PC-9 (cell line): ENCODE results near the gene GCLC.

Experiments used
- CTCF ChIP-seq: fragments of 200-600 bp; sonication (generic); conservative IDR thresholded peaks from 2 replicates; pipeline ENCODE4 v1.6.1; 2017; ENCODE audit warnings: mixed run types, antibody characterized with exemption, mild to moderate bottlenecking, moderate library complexity
- EZH2 ChIP-seq: fragments of 200-600 bp; sonication (generic); IDR thresholded peaks from 2 replicates; pipeline ENCODE4 v1.8.0; 2017; ENCODE audit warnings: antibody characterized with exemption, low read depth

- TF ChIP-seq CTCF: no peak
- TF ChIP-seq EZH2: no peak
These were observed 24.5 kb downstream of the GCLC start for GRCh38 chr6:53520320-53520928.
